Memory B cell (primary cell): Measurements from ENCODE around the gene TENT4B.

Experiments
- ATAC-seq: fragments of 150-1000 bp; cut with Tn5 transposase; 2 replicates; pipeline ENCODE4 v1.10.0; 2021; ENCODE audit warnings: low read depth, mild to moderate bottlenecking, moderate library complexity
- DNase-seq, 2 donors: peaks; one replicate each; pipeline ENCODE4 v3.0.0; 2022; ENCODE audit warnings: low spot score in 2 of 2
- H3K27ac Mint-ChIP-seq: one replicate; pipeline ENCODE4 v1.8.0; 2022; ENCODE audit warnings: mild to moderate bottlenecking, moderate library complexity, mixed read lengths
- H3K27me3 Mint-ChIP-seq: one replicate; pipeline ENCODE4 v1.8.0; 2022; ENCODE audit warnings: mixed read lengths
- H3K36me3 Mint-ChIP-seq: one replicate; pipeline ENCODE4 v1.8.0; 2022; ENCODE audit warnings: mild to moderate bottlenecking, mixed read lengths
- H3K4me1 Mint-ChIP-seq: one replicate; pipeline ENCODE4 v1.8.0; 2022; ENCODE audit warnings: mixed read lengths
- H3K4me3 Mint-ChIP-seq: one replicate; pipeline ENCODE4 v1.8.0; 2022; ENCODE audit warnings: mild to moderate bottlenecking, moderate library complexity, mixed read lengths
- H3K9me3 Mint-ChIP-seq: one replicate; pipeline ENCODE4 v1.8.0; 2022; ENCODE audit warnings: mixed read lengths

Gene TENT4B

GRCh38 chr16:50193594-50193993 lies 40.5 kb downstream of the TENT4B start:
- peaks cover 7% of the 10 kb centered on the region for H3K36me3 Mint-ChIP-seq
- ATAC-seq (no peak), DNase-seq (no peak)
- peak overlapping the region; percentile 55 for H3K4me3 Mint-ChIP-seq
- peak overlapping the region; percentile 53 for H3K27ac Mint-ChIP-seq
- peaks cover 36% of the 10 kb centered on the region for H3K4me1 Mint-ChIP-seq
- no peaks in the 10 kb centered on the region for H3K27me3 Mint-ChIP-seq
- no peaks in the 10 kb centered on the region for H3K9me3 Mint-ChIP-seq

GRCh38 chr16:50195276-50195675 lies 42.2 kb downstream of the TENT4B start:
- Mint-ChIP-seq H3K36me3 (peaks cover 7% of the 10 kb centered on the region), H3K27ac (no peak overlapping the region), H3K4me1 (peaks cover 39% of the 10 kb centered on the region), H3K27me3 (no peaks in the 10 kb centered on the region), H3K4me3 (peak overlapping the region; percentile 12), H3K9me3 (no peaks in the 10 kb centered on the region)
- no peak for ATAC-seq
- DNase-seq = no peak

- Mint-ChIP-seq H3K27me3 (no peaks in the 10 kb centered on the region), H3K9me3 (no peaks in the 10 kb centered on the region), H3K4me1 (peaks cover 36% of the 10 kb centered on the region), H3K4me3 (no peak overlapping the region), H3K27ac (no peak overlapping the region), H3K36me3 (peaks cover 7% of the 10 kb centered on the region)
- ATAC-seq = no peak
- DNase-seq = no peak
Observed at GRCh38 chr16:50195756-50196155, 42.6 kb downstream of the TENT4B start.

- H3K27ac Mint-ChIP-seq = peak overlapping the region; percentile 53
- H3K9me3 Mint-ChIP-seq = no peaks in the 10 kb centered on the region
- no peaks in the 10 kb centered on the region for H3K27me3 Mint-ChIP-seq
- DNase-seq (no peak), ATAC-seq (peak; percentile 5)
- H3K4me3 Mint-ChIP-seq = no peak overlapping the region
- peaks cover 35% of the 10 kb centered on the region for H3K4me1 Mint-ChIP-seq
- peaks cover 7% of the 10 kb centered on the region for H3K36me3 Mint-ChIP-seq
Observed at GRCh38 chr16:50197582-50197981, 44.5 kb downstream of the TENT4B start.

GRCh38 chr16:50198802-50199403 lies 45.8 kb downstream of the TENT4B start:
- DNase-seq = no peak
- Mint-ChIP-seq H3K27ac (no peak overlapping the region), H3K9me3 (no peaks in the 10 kb centered on the region), H3K4me3 (no peak overlapping the region), H3K27me3 (no peaks in the 10 kb centered on the region), H3K36me3 (no peaks in the 10 kb centered on the region), H3K4me1 (peaks cover 32% of the 10 kb centered on the region)
- ATAC-seq = no peak

GRCh38 chr16:50201787-50202186 lies 48.7 kb downstream of the TENT4B start:
- H3K27me3 Mint-ChIP-seq = no peaks in the 10 kb centered on the region
- no peak for DNase-seq
- no peaks in the 10 kb centered on the region for H3K9me3 Mint-ChIP-seq
- no peak for ATAC-seq
- H3K4me1 Mint-ChIP-seq = peaks cover 26% of the 10 kb centered on the region
- no peak overlapping the region for H3K27ac Mint-ChIP-seq
- no peaks in the 10 kb centered on the region for H3K36me3 Mint-ChIP-seq
- H3K4me3 Mint-ChIP-seq = no peak overlapping the region

- H3K36me3 Mint-ChIP-seq = no peaks in the 10 kb centered on the region
- no peak overlapping the region for H3K4me3 Mint-ChIP-seq
- ATAC-seq = no peak
- H3K9me3 Mint-ChIP-seq = no peaks in the 10 kb centered on the region
- H3K27me3 Mint-ChIP-seq = no peaks in the 10 kb centered on the region
- H3K4me1 Mint-ChIP-seq = peaks cover 22% of the 10 kb centered on the region
- H3K27ac Mint-ChIP-seq = peak overlapping the region; percentile 74
- no peak for DNase-seq
Observed at GRCh38 chr16:50202926-50203624, 50.0 kb downstream of the TENT4B start.

- Mint-ChIP-seq H3K27me3 (no peaks in the 10 kb centered on the region), H3K9me3 (no peaks in the 10 kb centered on the region), H3K4me3 (no peak overlapping the region), H3K4me1 (peaks cover 24% of the 10 kb centered on the region), H3K27ac (peak overlapping the region; percentile 2), H3K36me3 (no peaks in the 10 kb centered on the region)
- DNase-seq (no peak), ATAC-seq (no peak)
Observed at GRCh38 chr16:50203681-50204080, 50.6 kb downstream of the TENT4B start.

GRCh38 chr16:50204453-50205108 lies 51.5 kb downstream of the TENT4B start:
- DNase-seq (no peak), ATAC-seq (no peak)
- H3K27me3 Mint-ChIP-seq = no peaks in the 10 kb centered on the region
- no peaks in the 10 kb centered on the region for H3K36me3 Mint-ChIP-seq
- no peak overlapping the region for H3K27ac Mint-ChIP-seq
- no peaks in the 10 kb centered on the region for H3K9me3 Mint-ChIP-seq
- peaks cover 26% of the 10 kb centered on the region for H3K4me1 Mint-ChIP-seq
- H3K4me3 Mint-ChIP-seq = no peak overlapping the region

GRCh38 chr16:50207652-50208051 lies 54.5 kb downstream of the TENT4B start:
- Mint-ChIP-seq H3K36me3 (peaks cover 2% of the 10 kb centered on the region), H3K4me3 (no peak overlapping the region), H3K27ac (peak overlapping the region; percentile 42), H3K4me1 (peaks cover 35% of the 10 kb centered on the region), H3K9me3 (no peaks in the 10 kb centered on the region), H3K27me3 (no peaks in the 10 kb centered on the region)
- no peak for DNase-seq
- no peak for ATAC-seq

GRCh38 chr16:50208460-50208931 lies 55.4 kb downstream of the TENT4B start:
- Mint-ChIP-seq H3K4me1 (peaks cover 30% of the 10 kb centered on the region), H3K36me3 (peaks cover 2% of the 10 kb centered on the region), H3K27ac (peak overlapping the region; percentile 42), H3K27me3 (no peaks in the 10 kb centered on the region), H3K4me3 (no peak overlapping the region), H3K9me3 (no peaks in the 10 kb centered on the region)
- DNase-seq (no peak), ATAC-seq (no peak)

- Mint-ChIP-seq H3K4me1 (peaks cover 22% of the 10 kb centered on the region), H3K27ac (peak overlapping the region; percentile 56), H3K27me3 (no peaks in the 10 kb centered on the region), H3K36me3 (peaks cover 2% of the 10 kb centered on the region), H3K4me3 (no peak overlapping the region), H3K9me3 (no peaks in the 10 kb centered on the region)
- DNase-seq = no peak
- peak; percentile 63 for ATAC-seq
Observed at GRCh38 chr16:50209546-50210265, 56.6 kb downstream of the TENT4B start.

GRCh38 chr16:50210266-50211038 lies 57.3 kb downstream of the TENT4B start:
- DNase-seq = peak; percentile 21 to 34

More at GRCh38 chr16:50210266-50211038, 57.3 kb downstream of the TENT4B start:
- Mint-ChIP-seq H3K9me3 (no peaks in the 10 kb centered on the region), H3K27me3 (no peaks in the 10 kb centered on the region), H3K4me1 (peaks cover 21% of the 10 kb centered on the region), H3K27ac (peak overlapping the region; percentile 56), H3K36me3 (peaks cover 5% of the 10 kb centered on the region), H3K4me3 (no peak overlapping the region)
- peak; percentile 84 for ATAC-seq
